ENCODE measurements around the gene CACNG3.

CACNG3 gene

DNA sequence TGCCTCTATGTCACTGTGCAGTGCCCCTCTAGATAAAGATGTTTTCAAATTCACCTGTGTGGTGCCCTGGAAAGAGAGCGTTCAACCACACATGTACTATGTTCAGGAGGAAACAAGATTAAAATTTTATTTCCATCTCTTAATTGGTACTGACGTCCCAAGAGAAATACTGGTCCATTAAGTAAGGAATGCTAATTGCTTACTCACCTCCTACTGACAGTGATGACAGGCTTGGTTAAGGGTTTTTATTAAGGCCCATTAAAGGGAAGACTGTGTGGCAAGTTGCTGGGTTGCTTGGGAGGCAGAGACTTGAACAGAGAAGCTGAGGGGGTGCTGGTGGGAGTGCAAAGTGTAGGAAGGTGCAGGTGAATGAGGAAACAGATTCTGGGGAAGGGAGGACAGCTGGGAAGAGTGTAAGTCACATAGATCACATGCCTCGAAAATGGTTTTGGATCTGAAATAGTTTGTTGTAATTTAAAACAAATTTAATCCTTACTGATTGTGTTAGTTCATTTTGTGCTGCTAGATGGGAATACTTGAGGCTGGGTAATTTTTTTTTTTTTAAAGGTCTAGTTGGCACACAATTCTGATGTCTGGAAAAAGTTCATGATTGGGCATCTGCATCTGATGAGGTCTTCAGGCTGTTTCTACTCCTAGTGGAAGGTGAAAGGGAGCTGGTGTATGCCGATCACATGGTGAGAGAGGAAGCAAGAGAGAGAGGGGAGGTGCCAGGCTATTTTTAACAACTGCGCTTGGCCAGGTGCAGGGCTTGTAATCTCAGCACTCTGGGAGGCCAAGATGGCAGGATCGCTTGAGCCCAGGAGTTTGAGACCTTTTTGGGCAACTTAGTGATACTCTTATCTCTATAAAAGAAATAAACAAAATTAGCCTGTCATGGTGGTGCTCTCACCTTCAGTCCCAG is 140.5 kb downstream of the CACNG3 start:
- no peaks in the 10 kb centered on the region for H3K27me3 ChIP-seq (ENCODE audit: insufficient read depth, low read depth, severe bottlenecking)
- no peak overlapping the region for H3K27ac ChIP-seq
- no peak for DNase-seq
- H3K4me3 ChIP-seq (ENCODE audit: low read depth, low read length), result no peak overlapping the region
- H3K9me3 ChIP-seq (ENCODE audit: severe bottlenecking), result no peaks in the 10 kb centered on the region
- no peaks in the 10 kb centered on the region for H3K36me3 ChIP-seq
- TF ChIP-seq, protein P1, sequence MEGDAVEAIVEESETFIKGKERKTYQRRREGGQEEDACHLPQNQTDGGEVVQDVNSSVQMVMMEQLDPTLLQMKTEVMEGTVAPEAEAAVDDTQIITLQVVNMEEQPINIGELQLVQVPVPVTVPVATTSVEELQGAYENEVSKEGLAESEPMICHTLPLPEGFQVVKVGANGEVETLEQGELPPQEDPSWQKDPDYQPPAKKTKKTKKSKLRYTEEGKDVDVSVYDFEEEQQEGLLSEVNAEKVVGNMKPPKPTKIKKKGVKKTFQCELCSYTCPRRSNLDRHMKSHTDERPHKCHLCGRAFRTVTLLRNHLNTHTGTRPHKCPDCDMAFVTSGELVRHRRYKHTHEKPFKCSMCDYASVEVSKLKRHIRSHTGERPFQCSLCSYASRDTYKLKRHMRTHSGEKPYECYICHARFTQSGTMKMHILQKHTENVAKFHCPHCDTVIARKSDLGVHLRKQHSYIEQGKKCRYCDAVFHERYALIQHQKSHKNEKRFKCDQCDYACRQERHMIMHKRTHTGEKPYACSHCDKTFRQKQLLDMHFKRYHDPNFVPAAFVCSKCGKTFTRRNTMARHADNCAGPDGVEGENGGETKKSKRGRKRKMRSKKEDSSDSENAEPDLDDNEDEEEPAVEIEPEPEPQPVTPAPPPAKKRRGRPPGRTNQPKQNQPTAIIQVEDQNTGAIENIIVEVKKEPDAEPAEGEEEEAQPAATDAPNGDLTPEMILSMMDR (IDR thresholded peaks at IDR 0.05; ENCODE audit: low read depth, low read length), result no peak

DNA sequence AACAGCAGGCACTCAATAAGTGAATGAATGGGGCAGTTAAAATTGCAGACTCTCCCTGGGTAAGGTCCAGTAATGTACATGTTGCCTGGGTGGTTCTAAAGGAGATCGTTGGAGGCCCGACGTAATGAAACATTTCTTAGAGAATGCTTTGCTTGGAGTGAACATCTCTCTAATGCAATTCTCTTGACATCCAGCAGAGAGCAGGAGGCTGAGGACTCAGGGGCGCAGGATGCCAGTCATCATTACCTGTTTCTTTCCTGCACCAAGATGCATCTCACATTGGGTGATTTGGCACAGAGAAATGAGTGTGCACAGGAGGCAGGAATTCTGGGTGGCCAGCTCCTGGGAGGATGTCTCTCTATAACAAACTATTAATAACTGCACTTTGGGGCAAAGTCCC is 152.9 kb downstream of the CACNG3 start:
- TF ChIP-seq, protein P1 (IDR thresholded peaks at IDR 0.05; ENCODE audit: low read depth, low read length), result peak; percentile 49
- no peaks in the 10 kb centered on the region for H3K27me3 ChIP-seq (ENCODE audit: insufficient read depth, low read depth, severe bottlenecking)
- DNase-seq, result no peak
- no peak overlapping the region for H3K4me3 ChIP-seq (ENCODE audit: low read depth, low read length)
- no peaks in the 10 kb centered on the region for H3K9me3 ChIP-seq (ENCODE audit: severe bottlenecking)
- H3K27ac ChIP-seq, result no peak overlapping the region
- H3K36me3 ChIP-seq, result no peaks in the 10 kb centered on the region

Measured in WERI-Rb-1 (cell line).